ENCODE data around the gene RNLS.
"Not testable (repeated sequence)": the region's sequence is repeated elsewhere in the genome, so short reads cannot be mapped to it uniquely, and the experiment has no call there.

Gene RNLS

DNA sequence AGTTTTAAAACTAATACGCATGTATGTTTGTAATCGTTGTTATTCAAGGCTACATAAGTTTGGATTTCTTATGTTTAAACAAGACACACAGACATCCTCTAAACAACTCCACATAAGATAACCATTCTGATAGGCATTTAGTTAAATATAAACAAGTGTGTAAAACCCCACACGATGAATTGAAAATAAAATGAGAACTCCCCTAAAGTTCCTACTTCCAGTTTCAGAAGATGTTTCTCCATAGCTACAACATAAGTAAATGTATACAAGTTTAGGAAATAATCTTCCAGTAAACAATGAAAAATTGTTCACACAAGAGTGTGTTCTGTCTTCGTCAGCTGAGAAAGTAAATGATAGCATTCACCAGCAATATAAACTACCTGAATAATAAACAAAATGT lies 246.8 kb downstream of the RNLS start:
- DNase-seq = no peak

DNA sequence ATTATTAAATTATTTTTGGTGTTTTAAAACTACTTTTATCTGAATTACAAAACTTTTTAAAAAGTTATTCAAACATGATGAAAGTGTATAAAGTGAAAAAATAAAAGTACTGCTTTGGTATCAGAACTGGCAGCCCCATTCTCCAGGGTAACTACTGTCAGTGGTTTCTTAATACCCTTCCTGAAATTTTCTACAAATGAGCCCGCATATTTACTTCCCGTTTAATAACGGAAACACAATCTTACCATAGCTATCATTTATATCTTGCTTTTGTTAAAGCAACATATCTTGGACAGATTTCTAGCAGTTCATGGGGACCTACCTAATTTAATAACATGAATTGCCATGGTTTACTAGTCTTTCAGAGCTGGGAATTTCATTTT lies 249.9 kb downstream of the RNLS start:
- no peak for DNase-seq

DNA sequence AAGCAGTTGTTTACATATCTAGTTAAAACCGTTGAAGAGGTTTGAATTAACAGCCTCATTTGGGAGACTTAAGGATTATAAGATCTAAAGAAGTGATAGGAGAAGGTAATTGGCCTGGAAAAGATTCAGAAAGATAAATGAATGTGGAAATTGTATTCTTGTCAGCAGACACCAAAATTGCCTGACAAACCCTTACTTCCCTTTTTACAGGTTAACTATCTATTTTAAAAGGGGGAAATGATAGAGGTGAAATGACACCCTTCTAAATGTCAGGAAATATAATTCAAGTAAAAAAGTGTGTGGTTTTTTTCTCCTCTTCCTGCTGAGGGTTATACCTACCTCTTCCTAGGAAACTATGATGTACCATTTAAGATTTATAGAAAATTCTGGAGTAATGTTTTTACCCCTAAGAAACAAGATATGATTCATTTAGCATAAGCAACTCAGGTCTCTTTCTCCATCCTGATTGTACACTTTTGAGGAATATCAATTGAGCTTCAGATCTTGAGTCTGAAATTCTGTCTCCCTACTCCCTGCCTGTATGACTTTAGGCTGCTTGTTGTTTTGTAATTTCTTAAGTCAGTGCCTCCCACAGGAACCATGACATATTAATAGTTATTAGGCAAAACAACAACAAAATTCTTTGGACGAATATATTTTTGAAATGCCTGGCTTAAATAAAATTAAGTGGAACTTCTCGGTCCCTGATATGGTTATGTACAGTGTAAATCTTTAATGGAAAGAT lies 250.4 kb downstream of the RNLS start:
- no peak for DNase-seq

DNA sequence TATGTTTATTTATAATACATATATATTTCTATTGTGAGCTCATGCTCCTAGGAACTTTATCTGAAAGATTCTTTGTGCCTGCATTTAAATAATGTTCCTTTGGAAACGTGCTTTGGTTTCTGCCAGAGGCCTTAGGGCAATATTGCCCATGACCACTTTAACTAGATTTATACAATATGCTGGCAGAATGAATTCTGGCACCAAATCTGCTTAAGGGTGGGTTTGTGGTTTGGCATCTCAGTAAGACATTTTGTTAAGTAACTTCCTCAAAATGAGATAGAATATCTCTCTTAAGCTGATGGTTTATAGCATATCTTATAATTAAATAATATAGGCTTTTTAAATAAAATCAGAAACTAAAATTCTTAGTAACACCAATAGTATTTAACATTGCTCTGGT lies 252.9 kb downstream of the RNLS start:
- DNase-seq = no peak

DNA sequence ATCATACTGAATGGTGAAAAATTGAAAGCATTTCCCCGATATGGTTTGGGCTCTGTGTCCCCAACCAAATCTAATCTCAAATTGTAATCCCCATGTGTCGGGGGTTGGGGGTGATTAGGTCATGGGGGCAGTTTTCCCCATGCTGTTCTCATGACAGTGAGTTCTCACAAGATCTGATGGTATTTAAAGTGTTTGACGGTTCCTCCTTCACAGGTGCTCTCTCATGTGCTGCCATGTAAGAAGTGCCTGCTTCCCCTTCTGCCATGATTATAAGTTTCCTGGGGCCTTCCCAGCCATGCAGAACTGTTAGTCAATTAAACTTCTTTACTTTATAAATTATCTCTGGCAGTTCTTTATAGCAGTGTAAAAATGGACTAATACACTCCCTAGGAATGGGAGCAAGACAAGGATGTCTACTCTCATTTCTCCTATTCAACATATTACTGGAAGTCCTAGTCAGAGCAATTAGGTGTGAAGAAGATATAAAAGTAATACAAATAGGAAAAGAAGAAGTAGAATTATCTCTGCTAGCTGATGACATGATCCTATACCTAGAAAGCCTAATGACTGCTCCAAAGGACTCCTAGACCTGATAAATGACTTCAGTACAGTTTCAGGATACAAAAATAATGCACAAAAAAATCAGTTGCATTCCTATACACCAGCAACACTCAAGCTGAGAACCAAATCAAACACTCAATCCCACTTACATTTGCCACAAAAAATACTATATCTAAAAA lies 260.6 kb downstream of the RNLS start:
- no peak for DNase-seq

DNA sequence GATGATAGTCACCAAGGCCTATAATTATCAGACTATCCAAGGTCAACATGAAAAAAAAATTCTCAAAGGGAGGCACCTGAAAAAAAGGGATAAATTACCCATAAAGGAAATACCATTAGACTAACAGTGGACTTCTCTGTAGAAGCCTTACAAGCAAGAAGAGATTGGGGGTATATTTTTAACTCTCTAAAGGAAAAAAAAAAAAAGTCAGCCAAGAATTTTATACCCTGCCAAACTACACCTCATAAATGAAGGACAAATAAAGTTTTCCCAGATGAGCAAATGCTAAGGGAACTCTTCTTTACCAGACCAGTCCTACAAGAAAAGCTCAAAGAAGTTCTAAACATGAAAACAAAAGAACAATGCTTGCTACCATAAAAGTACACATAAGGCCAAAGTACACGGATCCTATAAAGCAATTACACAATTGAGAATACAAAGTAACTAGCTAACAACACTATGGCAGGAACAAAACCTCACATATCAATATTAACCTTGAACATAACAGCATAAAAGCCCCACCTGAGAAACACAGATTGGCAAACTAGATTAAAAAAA lies 263.1 kb downstream of the RNLS start:
- no peak for DNase-seq

DNA sequence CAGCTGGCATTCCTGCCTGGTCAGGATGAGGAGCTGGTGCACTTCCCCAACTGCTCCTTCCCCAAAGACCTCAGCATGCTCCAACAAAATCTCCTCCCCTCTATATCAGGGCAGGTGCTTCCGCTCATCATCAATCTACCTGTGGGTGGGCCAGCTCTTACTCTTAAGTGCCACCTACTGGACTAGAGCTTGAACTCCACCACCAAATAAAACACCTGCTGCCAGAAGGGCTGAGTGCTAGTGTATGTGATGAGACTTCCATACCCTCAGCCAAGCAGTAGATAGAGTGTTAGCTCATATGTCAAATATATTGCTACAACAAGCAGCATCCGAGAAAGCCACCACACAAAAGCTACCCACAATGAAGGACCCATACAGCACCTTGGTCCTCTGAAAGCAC lies 264.3 kb downstream of the RNLS start:
- DNase-seq = no peak

DNA sequence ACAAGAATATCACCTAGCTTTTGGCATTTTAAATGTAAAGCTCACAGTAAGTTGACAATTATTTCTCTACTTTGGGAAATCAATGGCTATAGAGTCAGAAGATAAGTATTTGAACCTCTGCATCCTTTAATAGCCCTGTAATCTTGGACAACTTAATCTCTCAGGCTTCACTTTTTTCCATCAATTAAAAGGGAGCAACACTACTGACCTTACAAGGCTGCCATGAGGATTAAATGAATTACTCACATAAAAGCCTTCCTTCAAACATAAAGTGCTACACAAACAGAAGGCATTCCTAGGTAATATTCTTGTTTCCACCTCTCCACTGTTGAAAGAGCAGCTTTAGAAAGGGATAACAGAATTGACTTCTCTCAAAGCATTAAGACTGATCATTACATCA lies 266.0 kb downstream of the RNLS start:
- DNase-seq = no peak

DNA sequence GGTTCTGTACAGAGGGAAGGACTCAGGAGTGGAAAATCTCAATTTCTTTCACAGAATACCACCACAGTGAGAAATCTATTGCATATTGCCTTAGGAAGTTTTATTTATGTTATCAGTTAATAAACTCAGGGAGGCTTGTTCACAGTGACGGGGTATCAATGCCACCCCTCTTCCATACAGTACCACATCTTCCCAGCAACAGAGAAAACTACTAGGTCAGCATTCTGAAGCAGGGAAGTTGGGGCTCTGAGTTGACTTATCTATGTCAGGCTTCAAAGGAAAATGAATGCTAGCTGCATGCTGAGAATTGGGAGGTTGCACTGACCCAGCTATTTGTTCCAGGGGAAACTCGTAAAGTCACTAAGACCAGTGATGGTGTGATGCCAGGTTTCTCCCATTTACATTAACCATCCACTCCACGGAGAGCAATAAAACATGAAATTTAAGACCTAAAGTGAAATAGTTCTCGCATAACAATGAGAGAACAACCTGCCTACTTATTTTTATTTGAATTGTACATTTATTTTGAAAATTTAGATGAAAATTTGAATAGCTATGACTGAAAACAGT lies 266.7 kb downstream of the RNLS start:
- DNase-seq = no peak

DNA sequence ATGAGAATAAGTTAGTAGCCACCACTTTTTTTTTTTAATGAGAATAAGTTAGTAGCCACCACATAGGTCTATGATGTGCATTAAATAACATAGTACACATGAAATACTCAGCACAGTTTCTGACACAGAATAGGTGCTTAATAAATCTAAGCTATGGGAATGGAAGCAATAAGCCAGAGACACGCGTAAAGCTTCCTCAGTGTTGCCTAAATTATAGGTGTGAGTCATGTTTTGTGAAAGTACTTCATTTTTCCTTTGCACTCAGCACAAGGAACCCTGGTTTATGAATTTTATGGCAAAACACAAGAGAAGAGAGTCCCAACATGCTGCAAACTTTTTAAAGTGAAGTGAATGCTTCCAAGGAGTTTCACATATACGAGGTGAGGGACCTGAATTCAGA lies 267.4 kb downstream of the RNLS start:
- no peak for DNase-seq

DNA sequence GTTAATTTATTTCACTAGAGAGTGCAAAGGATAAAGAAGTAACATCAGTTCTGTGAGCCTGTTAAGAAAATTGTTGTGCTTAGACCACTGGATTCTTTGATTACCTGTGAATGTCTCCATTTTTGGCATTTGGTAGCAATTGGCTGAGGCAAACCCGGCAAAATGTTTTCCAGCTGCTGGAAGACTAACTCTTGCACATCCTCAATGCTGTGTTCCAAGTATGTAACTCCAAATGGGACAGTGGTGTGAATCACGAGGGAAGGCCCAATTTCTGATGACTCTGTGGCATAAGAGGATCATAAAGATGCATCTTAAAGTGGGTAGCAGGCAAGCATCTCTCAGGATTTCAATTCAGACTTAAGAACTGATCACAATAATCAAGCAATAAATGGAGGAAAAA lies 268.8 kb downstream of the RNLS start:
- DNase-seq = no peak

DNA sequence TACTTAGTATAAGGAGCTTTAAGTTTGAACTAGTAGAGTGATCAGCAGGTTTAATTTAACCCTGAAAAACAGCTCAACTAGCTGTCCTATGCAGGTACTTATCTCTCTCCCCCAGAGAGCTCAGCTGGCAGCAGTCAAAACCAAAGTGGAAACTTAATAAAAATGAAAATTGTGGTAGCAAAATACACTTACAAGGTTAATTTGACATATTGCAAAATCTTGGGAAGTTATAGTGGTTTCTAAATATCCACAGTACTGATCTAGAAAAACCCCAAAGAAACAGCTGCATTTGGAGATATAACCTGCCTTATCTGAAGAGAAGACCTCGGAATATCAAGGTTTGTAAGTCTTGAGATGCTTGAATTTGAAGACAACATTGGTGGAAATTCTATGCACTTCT lies 269.2 kb downstream of the RNLS start:
- no peak for DNase-seq

DNA sequence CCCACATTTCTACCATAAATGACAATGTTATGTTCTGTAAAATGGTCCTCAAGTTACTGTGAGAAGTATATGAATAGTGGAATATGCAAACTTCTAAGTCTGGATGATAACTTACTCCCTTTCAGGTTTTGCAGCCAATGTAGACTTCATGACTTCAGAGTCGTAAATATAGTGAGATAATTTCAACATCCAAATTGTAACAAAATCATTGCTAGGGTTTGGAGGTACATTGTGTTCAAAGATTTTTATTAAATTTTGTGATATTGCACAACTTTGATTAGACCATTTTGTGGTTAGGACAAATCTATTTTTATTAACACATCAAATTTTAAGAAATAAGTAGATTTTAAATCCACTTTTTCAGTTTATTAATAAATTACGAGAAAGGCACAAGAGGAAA lies 270.3 kb downstream of the RNLS start:
- DNase-seq = no peak

DNA sequence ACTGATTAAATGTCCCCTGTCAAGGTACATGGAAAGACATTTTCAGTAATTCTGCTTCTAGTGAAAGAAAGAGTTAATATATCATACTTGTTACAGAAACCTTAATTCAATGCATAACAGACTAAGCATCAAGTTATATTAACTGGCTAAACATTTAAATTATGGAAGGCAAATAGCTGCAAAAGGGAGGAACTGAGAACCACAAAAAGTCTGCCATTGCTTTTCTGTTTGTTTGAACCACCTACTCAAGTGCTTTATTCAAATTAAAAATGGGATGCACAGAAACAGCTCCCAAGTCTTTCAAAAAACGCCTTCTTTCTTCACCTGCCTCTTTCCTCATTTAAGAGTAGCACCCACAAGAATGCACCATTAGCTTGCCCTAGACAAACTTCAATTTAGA lies 271.9 kb downstream of the RNLS start:
- DNase-seq = no peak

DNA sequence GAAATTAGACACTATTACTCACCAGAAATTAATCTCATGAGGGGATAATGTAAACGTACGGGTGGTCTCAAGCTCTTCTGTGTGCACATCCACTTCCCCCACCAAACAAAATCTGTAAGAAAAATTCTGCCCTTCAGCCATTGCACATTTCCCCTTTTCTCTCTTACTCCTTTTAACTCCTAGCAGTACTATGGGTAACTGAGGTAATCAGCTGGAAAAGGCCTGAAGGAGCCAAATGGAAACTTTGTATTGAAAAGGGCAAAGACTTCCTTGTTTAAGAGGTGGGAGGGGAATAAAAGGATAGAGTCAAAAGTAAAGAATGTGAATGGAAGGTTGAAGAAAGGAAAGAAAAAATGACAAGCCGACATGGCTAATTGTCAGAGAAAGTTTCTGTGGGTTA lies 273.8 kb downstream of the RNLS start:
- no peak for DNase-seq

DNA sequence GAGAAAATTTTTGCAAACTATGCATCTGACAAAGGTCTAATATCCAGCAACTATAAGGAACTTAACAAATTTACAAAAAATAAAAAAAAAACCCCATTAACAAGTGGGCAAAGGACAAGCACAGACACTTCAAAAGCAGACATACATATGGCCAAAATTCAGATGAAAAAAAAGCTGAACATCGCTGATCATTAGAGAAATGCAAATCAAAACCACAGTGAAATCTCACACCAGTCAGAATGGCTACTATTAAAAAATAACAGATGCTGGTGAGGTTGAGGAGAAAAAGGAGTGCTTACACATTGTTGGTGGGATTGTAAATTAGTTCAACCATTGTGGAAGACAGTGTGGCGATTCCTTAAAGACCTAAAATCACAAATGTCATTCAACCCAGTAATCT lies 274.8 kb downstream of the RNLS start:
- not testable (repeated sequence) for DNase-seq

DNA sequence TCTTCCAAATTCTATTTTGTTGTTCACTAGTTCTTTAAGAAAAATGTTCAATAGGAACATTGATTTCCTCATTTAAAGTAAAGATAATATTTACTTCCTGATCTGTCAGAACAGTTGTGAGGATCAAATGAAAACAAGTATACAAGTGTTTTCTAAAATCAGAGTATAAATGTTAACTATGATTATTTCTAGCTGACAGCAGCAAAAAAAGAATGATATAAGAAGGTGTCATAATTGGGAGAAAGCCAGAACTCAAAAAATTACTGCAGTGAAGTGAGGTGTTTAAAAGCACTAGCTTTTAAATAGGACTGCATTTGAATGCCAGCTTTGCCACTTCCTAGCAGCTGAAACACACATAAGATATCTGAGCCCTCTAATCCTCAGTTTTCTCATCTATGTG lies 283.3 kb downstream of the RNLS start:
- no peak for DNase-seq

DNA sequence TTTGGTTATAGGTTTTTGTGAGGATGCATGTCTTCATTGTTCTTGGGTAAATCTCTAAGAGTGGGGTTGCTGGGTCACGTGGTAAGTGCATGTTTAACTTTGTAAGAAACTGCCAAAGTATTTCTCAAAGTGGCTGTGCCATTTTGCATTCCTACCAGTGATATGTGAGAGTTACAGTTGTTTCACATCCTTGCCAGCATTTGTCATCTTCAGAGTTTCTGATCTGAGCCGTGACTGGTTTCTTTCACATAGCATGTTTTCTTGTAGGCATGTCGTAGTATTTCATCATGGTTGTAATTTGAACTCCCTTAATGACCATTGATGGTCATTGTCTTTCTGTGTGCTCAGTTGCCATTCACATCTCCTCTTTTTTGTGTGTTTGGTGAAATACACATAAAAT lies 286.0 kb downstream of the RNLS start:
- DNase-seq = no peak

DNA sequence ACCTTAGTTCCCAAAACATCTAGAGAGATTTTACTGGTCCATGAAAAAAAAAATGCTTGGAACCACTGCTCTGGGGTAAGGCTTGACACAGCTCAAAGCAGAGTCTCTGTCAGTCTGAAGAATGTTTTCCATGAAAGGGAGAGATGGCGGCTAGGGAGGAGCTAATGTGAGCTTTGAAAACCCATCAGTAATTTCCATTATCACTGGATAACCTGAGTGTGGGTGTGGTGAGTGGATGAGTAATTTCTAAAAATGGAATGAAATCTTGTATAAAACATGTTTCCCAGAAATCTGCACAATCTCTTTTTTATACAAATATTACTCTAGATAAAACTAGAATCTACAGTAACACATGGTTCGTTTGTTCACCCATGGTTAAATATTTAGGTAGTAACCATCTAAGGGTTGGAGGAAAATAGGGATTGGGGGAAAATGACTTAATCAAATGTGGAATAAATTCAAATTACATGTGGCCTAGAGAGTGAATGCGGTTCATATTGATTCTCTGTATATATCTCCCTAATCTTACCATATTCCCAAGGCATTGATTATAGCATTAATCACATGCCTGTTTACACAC lies 289.4 kb downstream of the RNLS start:
- no peak for DNase-seq

DNA sequence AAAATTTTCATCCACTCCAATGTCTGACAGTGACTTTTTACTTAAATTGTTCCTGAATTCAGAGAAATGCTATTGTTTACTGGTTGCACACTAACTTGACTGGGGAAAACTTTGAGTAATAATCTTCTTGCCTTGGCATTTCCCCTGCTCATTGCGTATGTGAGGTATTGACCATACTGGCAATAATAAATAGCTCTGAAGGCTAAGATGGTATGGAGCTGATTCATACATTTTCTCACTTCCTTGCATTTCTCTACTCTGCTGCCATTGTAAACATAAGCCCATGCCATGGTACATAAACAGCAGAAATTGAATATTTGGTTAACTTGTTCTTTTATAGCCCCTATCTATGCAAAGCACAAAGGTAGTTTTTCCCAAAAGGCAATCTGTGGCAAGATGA lies 290.0 kb downstream of the RNLS start:
- no peak for DNase-seq

DNA sequence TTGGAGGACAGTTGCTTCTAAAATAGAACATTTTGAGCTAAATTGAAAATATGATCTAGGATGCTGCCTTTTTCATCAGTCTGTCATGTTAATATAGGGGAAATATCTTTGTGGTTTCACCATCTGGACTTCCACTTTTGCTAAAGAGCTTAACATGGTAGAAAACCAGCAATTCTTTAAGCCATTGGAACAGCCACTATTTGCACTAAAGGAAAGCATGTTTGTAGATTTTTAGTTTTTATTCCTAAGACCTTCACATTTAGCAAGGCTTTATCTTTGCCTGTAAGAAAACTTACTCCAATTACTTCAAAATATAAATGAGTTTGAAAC lies 291.0 kb downstream of the RNLS start:
- no peak for DNase-seq

DNA sequence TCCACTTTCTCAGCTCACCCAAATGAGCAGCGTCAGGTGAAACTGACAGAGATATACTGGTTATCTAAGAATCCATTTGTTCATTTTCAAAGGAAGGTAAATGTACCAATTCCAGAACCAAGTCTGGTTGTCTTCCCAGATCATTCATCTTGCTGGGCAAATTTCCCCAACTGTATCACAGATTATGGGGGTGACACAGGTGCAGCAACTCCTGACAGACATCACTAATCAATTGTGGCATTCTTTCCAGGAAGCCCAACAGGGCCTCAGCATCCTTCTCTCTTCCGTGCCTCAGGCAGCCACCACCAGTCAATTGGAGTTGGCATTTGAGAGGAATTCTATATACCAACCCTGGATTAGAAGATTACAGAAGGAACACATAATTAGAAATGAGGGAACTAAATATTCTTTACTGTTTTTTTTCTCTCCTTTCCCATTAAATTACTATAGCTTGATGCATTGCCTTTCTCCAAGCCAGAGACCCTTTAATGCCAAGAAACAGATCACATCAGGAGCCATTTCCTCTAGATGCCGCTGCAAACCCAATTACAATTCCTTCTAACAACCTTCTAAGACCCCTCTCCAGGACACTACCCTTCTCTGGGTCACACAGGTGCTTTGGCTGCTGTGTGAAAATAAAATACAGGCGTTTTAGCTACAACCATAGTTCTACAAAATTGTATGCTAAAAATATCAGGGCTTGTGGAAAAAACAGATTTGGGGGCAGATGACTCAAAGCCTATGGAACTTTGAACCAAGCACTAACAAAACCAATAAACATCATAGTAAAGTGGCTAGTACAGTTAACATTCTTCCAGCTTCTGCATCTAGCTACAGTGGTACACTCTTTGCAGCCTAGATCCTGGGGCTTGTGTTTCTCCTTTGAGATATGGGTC lies 291.6 kb downstream of the RNLS start:
- no peak for DNase-seq

DNA sequence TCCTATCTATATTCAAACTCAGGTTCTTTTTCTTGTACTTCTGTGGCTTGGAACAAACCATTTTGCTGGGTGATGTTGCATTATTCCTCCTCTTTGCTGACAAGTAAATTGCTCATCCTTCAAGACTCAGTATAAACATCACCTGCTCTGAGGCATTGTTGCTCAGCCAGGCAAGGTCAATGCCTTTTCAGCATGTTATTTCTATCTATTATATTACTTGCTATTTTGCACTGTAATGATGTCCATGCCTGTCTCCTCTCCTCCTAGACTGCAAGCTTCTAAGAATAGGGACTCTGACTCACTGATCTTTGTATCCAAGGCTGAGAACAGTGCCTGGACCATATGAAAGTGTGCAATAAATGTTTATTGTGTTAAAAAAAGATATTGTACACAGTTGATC lies 293.8 kb downstream of the RNLS start:
- no peak for DNase-seq
